GM12891 (cell line): ENCODE results near the gene LHX3.

ENCODE experiments used
- PAX5 ChIP-seq: IDR thresholded peaks from 2 replicates; pipeline ENCODE4 v1.6.1; 2011; ENCODE audit warnings: low read length, moderate library complexity, mild to moderate bottlenecking; ENCODE audit not compliant: insufficient read depth, severe bottlenecking
- POLR2A ChIP-seq: IDR thresholded peaks from 2 replicates; pipeline ENCODE4 v1.6.1; 2011; ENCODE audit warnings: low read depth, low read length, control low read depth
- POLR2AphosphoS5 ChIP-seq: IDR thresholded peaks from 2 replicates; pipeline ENCODE4 v1.6.1; 2011; ENCODE audit warnings: low read depth, low read length, control low read depth
- POU2F2 ChIP-seq: IDR thresholded peaks from 2 replicates; pipeline ENCODE4 v1.6.1; 2011; ENCODE audit warnings: low read depth, mild to moderate bottlenecking, control low read depth, low read length, moderate library complexity
- TAF1 ChIP-seq: IDR thresholded peaks from 2 replicates; pipeline ENCODE4 v1.6.1; 2011; ENCODE audit warnings: low read depth, low read length, control low read depth

DNA sequence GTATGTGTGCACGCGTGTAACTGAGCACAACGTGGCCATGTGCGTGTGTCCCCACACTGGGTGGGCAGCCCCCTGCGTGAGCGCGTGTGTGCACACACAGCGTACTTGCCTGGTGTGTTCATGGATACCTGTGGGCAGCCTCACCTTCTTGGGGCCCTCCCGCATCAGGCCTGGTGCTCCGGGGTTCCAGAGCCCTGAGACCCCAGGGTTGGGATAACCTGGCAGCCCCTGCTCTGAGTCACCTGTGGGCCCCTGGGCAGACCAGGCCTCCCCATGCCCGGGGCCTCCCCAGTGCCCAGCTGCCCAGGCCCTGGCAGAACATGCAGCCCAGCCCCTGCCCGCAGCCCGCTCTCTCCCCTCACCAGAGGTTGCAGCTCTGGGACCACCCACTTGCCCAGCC is 25.2 kb downstream of the LHX3 start:
- TF ChIP-seq TAF1 = no peak
- TF ChIP-seq POLR2A = no peak
- TF ChIP-seq POLR2AphosphoS5 = no peak
- TF ChIP-seq PAX5 = no peak
- TF ChIP-seq POU2F2 = no peak
